Adrenal gland (tissue), 12 donors: Measurements from ENCODE around the gene C14orf93. TPM values are rescaled to one million over a fixed set of nuclear protein-coding genes. Genes with fewer than 3 reads are reported as not detected.

Source experiments
- DNase-seq, 7 donors: peaks; one replicate each; pipeline ENCODE4 v3.0.0-alpha.2; 2019 to 2020
- H3K27ac ChIP-seq, 5 donors: fragments of 200-600 bp; sonication (generic) in 4 of 5; 1 replicate in 3 of 5; 2 replicates in 2 of 5; pipeline versions ENCODE4 v1.5.1 to v1.8.0; 2016 to 2020; ENCODE audit warnings: mild to moderate bottlenecking in 1 of 5
- H3K27me3 ChIP-seq: fragments of 200-600 bp; 2 replicates; pipeline ENCODE4 v1.8.0; 2021
- H3K36me3 ChIP-seq, 2 donors: fragments of 200-600 bp; replicated peaks in 1 of 2; 1 replicate in 1 of 2; 2 replicates in 1 of 2; pipeline versions ENCODE4 v1.5.1 to v1.8.0; 2018 to 2022
- H3K4me1 ChIP-seq, 2 donors: fragments of 200-600 bp; replicated peaks in 1 of 2; 1 replicate in 1 of 2; 2 replicates in 1 of 2; pipeline versions ENCODE4 v1.5.1 to v1.8.0; 2018 to 2021
- H3K4me3 ChIP-seq, 4 donors: fragments of 200-600 bp; sonication (generic) in 3 of 4; one replicate each; pipeline ENCODE4 v1.5.1; 2016 to 2018
- H3K9me3 ChIP-seq, 3 donors: fragments of 200-600 bp; sonication (generic) in 1 of 3; replicated peaks in 1 of 3; 1 replicate in 2 of 3; 2 replicates in 1 of 3; pipeline versions ENCODE4 v1.5.1 to v1.8.0; 2016 to 2021
- CTCF ChIP-seq, 6 experiments: fragments of 450-650 bp in 4 of 6; fragments of 200-600 bp in 2 of 6; sonication (generic) in 1 of 6; IDR thresholded peaks; 1 replicate in 5 of 6; 2 replicates in 1 of 6; pipeline versions ENCODE4 v1.5.1 to v1.8.0; 2016 to 2021; ENCODE audit warnings: antibody characterized with exemption in 6 of 6, mild to moderate bottlenecking in 2 of 6, moderate library complexity in 1 of 6
- POLR2A ChIP-seq, 2 donors: fragments of 450-650 bp; IDR thresholded peaks; one replicate each; pipeline ENCODE4 v1.6.1; 2017; ENCODE audit warnings: antibody characterized with exemption in 2 of 2, mild to moderate bottlenecking in 2 of 2, moderate library complexity in 1 of 2
- WGBS, 4 donors: extraction: QIAGEN DNeasy Blood & Tissue Kit in 2 of 4; methylation state at CpG; one replicate each; pipeline versions ENCODE4 v1.1.5 to v1.1.7; 2013 to 2017; 5-methylcytosine and 5-hydroxymethylcytosine counted together
- intact Hi-C, 2 donors: fragments of 100-400 bp; cut with DNase I; formaldehyde crosslinking; loops; one replicate each; pipeline versions ENCODE4 v1.14.1 to v1.15.0; 2022 to 2023
- polyA plus RNA-seq, 3 donors: library from polyadenylated mRNA; stranded (reverse); fragments of 200-250 nt in 2 of 3; fragments of 350-450 nt in 1 of 3; fragmentation: Illumina TruSeq in 1 of 3; extraction: RNeasy Lipid Tissue Mini Kit (QIAGEN cat#74804) in 1 of 3; gene quantifications; one replicate each; pipeline ENCODE4 v1.2.3, GENCODE V29; 2013 to 2014
- total RNA-seq, 9 donors: library from RNA; depleted of rRNA in 4 of 9; stranded (reverse); fragments of >200 nt in 4 of 9; fragments of 120-200 nt in 1 of 9; fragmentation: NEBNext Ultra II Directional in 1 of 9; extraction: Animal tissue kit (Norgen Biotek cat#: 25700) in 1 of 9; gene quantifications; one replicate each; pipeline versions ENCODE4 v1.1.0 to v1.2.4, GENCODE V29; 2013 to 2023
- donor health status: healthy with polysubstance abuse.
- donor health status: Bipolar disorder and iron deficiency.
- donor health status: DM: yes; HTN: yes; CAD: no.
- donor health status: DM: no; HTN: no; CAD: no.
- donor health status: DM: no; HTN: no; CAD: no.
- donor health status: DM: yes; HTN: yes; CAD: no.

The C14orf93 gene
- total and polyA plus RNA-seq, 12 donors = 2.9 to 12.5 (median 7.8) TPM

DNA sequence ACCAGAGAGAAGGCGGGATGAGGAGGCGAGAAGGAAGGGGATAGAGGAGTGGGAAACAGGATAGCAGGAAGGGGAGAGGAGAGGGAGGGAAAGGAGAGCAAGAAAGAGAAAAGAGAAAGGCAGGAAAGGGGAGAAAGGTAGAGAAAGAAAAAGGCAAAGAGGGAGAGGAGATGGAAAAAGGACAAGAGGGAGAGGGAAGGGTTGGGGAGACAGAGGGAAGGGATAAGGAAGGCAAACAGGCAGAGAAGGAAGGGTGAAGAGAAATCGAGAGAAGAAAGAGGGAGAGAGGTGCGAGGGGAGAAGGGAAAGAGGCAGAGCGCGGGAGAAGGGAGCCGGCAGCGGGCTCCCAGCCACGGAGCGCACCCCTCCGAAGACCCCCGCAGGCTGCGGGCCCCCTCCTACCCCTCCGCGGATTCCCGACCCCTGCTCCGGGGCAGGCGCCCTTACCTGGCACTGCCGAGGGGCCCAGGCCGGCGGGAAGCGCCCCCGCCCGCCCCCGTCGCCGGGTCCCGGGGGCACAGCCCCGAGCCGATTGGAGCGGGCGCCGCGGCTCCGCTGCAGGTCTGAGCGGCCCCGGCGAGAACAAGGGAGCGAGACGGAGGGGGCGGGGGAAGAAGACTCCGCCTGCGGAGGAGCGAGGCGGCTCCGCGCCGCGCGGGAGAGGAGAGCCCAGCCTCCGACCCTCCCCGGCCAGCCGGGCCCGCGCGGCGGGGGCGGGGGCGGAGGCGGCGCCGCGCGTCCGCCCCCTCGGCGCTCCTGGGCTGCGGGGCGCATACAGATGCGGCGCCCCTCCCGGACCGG, 47.2 kb upstream of the C14orf93 start, which contains the start of gene CDH24:
CDH24 (minus strand) TSS at position 565 of the 801 bp plus-strand sequence. CDS start 1,787 bp downstream, outside the sequence.
- H3K4me1 ChIP-seq = peaks cover 12 to 20% of the 10 kb centered on the region in 2 donors
- peak; percentile 60 to 80 (median 77) for DNase-seq
- intact Hi-C loops = loop anchor here (5.0 kb wide), 1 partner anchor 70 kb away; no protein-coding TSS in a partner anchor
- peak in 1 of 2 donors; percentile 49 for TF ChIP-seq POLR2A (IDR thresholded peaks at IDR 0.05)
- peak in 1 of 6 experiments; percentile 1 for TF ChIP-seq CTCF (IDR thresholded peaks at IDR 0.05)
- H3K9me3 ChIP-seq = no peaks in the 10 kb centered on the region
- H3K36me3 ChIP-seq = peaks cover 0 to 36% of the 10 kb centered on the region in 2 donors
- peak within 1 kb of the TSS in 3 of 5 donors; percentile 57 to 77 (median 73) for H3K27ac ChIP-seq
- H3K4me3 ChIP-seq = peak within 1 kb of the TSS in 2 of 4 donors; percentile 54 to 90
- no peaks in the 10 kb centered on the region for H3K27me3 ChIP-seq
- 2 to 8% (median 3%) methylated on average over 18 to 71 of the region's 73 CpGs for WGBS, 4 donors

DNA sequence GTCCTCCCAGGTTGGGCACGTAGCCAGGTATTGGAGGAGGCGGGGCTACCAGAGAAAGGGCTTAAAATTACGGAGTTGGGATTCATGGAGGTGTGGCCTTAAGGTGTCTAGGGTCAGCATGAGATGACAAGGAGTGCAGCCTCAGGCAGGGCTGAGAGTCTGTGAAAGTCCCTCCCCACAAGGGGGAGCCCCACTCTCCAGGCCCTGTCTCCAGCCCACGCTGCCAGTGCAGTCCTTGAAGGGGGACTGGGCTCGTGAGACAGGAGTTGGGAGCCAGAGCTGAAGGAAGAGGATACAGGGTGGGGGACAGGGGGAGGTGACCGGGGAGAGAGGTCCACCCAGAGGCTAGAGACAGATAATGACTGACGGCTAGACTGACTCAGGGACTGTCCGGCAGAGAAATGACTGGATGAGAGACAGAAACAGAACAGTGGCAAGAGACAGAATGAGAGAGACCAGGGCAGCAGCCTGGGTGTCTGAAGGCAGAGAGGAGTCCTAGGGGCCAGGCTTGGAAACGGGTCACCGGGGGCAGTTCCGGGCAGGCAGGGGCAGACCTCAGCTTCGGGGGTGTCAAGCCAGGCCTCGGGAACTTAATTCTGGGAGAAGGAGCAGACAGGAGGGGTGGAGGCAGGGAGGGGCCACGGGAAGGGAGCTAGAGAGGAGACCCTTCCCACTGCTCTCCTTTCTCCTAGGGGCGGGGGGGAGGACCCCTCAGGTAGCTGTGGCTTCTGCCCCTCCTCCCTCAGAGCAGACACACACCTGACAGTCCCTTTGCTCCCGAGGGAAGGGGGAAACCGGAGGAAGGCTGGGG, 46.4 kb upstream of the C14orf93 start:
- TF ChIP-seq CTCF (IDR thresholded peaks at IDR 0.05) (peak; percentile 46 to 60 (median 58)), POLR2A (IDR thresholded peaks at IDR 0.05) (no peak)
- Histone ChIP-seq H3K9me3 (no peaks in the 10 kb centered on the region), H3K4me1 (peaks cover 9 to 14% of the 10 kb centered on the region in 2 donors), H3K4me3 (peak overlapping the region in 1 of 4 donors; percentile 90), H3K27me3 (no peaks in the 10 kb centered on the region), H3K27ac (peak overlapping the region in 1 of 5 donors; percentile 14), H3K36me3 (peaks cover 0 to 29% of the 10 kb centered on the region in 2 donors)
- intact Hi-C loops = loop anchor here (5.0 kb wide), 1 partner anchor 69 kb away; no protein-coding TSS in a partner anchor
- peak; percentile 55 to 79 (median 71) for DNase-seq
- WGBS, 4 donors = 6 to 8% (median 7%) methylated on average over 16 to 17 of the region's 17 CpGs

- intact Hi-C loops = loop anchor here (5.0 kb wide), 1 partner anchor 68 kb away; no protein-coding TSS in a partner anchor
- WGBS, 4 donors = 67 to 88% (median 74%) methylated on average over 1 to 6 of the region's 6 CpGs
- H3K27ac ChIP-seq = no peak overlapping the region
- peaks cover 8 to 14% of the 10 kb centered on the region in 2 donors for H3K4me1 ChIP-seq
- peaks cover 0 to 22% of the 10 kb centered on the region in 2 donors for H3K36me3 ChIP-seq
- no peak overlapping the region for H3K4me3 ChIP-seq
- H3K9me3 ChIP-seq = no peaks in the 10 kb centered on the region
- TF ChIP-seq POLR2A (IDR thresholded peaks at IDR 0.05) = no peak
- peak in 6 of 7 donors; percentile 44 to 63 (median 59) for DNase-seq
- no peaks in the 10 kb centered on the region for H3K27me3 ChIP-seq
Observed at GRCh38 chr14:23055621-23056144, 45.7 kb upstream of the C14orf93 start.

- Histone ChIP-seq H3K27me3 (no peaks in the 10 kb centered on the region), H3K9me3 (no peaks in the 10 kb centered on the region), H3K4me1 (peaks cover 8 to 14% of the 10 kb centered on the region in 2 donors), H3K27ac (no peak overlapping the region), H3K4me3 (no peak overlapping the region), H3K36me3 (peaks cover 0 to 17% of the 10 kb centered on the region in 2 donors)
- no peak for DNase-seq
- 96 to 99% (median 98%) methylated on average over 12 of the region's 12 CpGs for WGBS, 4 donors
- intact Hi-C loops = loop anchor here (5.0 kb wide), 1 partner anchor 68 kb away; no protein-coding TSS in a partner anchor
- no peak for TF ChIP-seq POLR2A (IDR thresholded peaks at IDR 0.05)
- TF ChIP-seq CTCF (IDR thresholded peaks at IDR 0.05) = no peak
Observed at GRCh38 chr14:23055147-23055550, 45.2 kb upstream of the C14orf93 start.
